ENCODE data around the gene CABYR. TPM values are rescaled to one million over a fixed set of nuclear protein-coding genes. Genes with fewer than 3 reads are reported as not detected.

CABYR gene
- total and polyA plus RNA-seq, 2 of the 13 experiments (the other 11 are each of a cell fraction or from before 2014, with no cell fraction given), result 0.71 to 0.88 TPM

DNA sequence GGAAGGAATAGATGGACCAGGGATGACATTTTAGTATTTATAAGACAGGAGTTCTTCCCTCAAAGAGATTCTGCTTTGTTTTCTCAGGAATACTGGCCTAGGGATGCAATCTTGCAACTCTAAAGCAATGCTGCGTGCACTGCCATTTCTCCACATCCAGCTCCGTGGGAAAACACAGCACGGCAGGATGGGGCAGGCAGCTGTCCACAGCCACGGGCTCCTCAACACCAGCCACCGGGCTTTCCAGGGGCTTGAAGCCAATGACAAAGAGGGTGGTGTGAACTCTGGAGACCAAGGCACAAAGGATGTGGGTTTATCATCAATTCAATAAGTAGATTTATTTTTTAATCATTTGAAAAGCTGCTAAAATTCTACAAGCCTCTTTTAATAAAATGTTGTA, 49.3 kb downstream of the CABYR start (continued):
- TF ChIP-seq, protein P1, sequence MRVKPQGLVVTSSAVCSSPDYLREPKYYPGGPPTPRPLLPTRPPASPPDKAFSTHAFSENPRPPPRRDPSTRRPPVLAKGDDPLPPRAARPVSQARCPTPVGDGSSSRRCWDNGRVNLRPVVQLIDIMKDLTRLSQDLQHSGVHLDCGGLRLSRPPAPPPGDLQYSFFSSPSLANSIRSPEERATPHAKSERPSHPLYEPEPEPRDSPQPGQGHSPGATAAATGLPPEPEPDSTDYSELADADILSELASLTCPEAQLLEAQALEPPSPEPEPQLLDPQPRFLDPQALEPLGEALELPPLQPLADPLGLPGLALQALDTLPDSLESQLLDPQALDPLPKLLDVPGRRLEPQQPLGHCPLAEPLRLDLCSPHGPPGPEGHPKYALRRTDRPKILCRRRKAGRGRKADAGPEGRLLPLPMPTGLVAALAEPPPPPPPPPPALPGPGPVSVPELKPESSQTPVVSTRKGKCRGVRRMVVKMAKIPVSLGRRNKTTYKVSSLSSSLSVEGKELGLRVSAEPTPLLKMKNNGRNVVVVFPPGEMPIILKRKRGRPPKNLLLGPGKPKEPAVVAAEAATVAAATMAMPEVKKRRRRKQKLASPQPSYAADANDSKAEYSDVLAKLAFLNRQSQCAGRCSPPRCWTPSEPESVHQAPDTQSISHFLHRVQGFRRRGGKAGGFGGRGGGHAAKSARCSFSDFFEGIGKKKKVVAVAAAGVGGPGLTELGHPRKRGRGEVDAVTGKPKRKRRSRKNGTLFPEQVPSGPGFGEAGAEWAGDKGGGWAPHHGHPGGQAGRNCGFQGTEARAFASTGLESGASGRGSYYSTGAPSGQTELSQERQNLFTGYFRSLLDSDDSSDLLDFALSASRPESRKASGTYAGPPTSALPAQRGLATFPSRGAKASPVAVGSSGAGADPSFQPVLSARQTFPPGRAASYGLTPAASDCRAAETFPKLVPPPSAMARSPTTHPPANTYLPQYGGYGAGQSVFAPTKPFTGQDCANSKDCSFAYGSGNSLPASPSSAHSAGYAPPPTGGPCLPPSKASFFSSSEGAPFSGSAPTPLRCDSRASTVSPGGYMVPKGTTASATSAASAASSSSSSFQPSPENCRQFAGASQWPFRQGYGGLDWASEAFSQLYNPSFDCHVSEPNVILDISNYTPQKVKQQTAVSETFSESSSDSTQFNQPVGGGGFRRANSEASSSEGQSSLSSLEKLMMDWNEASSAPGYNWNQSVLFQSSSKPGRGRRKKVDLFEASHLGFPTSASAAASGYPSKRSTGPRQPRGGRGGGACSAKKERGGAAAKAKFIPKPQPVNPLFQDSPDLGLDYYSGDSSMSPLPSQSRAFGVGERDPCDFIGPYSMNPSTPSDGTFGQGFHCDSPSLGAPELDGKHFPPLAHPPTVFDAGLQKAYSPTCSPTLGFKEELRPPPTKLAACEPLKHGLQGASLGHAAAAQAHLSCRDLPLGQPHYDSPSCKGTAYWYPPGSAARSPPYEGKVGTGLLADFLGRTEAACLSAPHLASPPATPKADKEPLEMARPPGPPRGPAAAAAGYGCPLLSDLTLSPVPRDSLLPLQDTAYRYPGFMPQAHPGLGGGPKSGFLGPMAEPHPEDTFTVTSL (CRISPR knock-in tag; IDR thresholded peaks at IDR 0.05; ENCODE audit: borderline replicate concordance), result no peak
- TF ChIP-seq ZNF605 (CRISPR knock-in tag; IDR thresholded peaks at IDR 0.05) (no peak), ZFP36L2 (CRISPR knock-in tag; IDR thresholded peaks at IDR 0.05) (no peak), FOXC1 (CRISPR knock-in tag; IDR thresholded peaks at IDR 0.05; ENCODE audit: borderline replicate concordance) (no peak), ARNTL (CRISPR knock-in tag; IDR thresholded peaks at IDR 0.05) (no peak)
- TF ChIP-seq, protein P2, sequence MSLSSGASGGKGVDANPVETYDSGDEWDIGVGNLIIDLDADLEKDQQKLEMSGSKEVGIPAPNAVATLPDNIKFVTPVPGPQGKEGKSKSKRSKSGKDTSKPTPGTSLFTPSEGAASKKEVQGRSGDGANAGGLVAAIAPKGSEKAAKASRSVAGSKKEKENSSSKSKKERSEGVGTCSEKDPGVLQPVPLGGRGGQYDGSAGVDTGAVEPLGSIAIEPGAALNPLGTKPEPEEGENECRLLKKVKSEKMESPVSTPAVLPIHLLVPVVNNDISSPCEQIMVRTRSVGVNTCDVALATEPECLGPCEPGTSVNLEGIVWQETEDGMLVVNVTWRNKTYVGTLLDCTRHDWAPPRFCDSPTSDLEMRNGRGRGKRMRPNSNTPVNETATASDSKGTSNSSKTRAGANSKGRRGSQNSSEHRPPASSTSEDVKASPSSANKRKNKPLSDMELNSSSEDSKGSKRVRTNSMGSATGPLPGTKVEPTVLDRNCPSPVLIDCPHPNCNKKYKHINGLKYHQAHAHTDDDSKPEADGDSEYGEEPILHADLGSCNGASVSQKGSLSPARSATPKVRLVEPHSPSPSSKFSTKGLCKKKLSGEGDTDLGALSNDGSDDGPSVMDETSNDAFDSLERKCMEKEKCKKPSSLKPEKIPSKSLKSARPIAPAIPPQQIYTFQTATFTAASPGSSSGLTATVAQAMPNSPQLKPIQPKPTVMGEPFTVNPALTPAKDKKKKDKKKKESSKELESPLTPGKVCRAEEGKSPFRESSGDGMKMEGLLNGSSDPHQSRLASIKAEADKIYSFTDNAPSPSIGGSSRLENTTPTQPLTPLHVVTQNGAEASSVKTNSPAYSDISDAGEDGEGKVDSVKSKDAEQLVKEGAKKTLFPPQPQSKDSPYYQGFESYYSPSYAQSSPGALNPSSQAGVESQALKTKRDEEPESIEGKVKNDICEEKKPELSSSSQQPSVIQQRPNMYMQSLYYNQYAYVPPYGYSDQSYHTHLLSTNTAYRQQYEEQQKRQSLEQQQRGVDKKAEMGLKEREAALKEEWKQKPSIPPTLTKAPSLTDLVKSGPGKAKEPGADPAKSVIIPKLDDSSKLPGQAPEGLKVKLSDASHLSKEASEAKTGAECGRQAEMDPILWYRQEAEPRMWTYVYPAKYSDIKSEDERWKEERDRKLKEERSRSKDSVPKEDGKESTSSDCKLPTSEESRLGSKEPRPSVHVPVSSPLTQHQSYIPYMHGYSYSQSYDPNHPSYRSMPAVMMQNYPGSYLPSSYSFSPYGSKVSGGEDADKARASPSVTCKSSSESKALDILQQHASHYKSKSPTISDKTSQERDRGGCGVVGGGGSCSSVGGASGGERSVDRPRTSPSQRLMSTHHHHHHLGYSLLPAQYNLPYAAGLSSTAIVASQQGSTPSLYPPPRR (CRISPR knock-in tag; IDR thresholded peaks at IDR 0.05; ENCODE audit: borderline replicate concordance), result no peak

Measured in HepG2 (cell line).